ENCODE measurements around the gene ARMC3.

GRCh38 chr10:23070913-23071218 lies 143.0 kb downstream of the ARMC3 start:
- TF ChIP-seq CTCF (IDR thresholded peaks at IDR 0.05), result no peak
- no peak for TF ChIP-seq POLR2A (IDR thresholded peaks at IDR 0.05)

Data from ovary (tissue), 3 donors.